Astrocyte of the spinal cord (primary cell): ENCODE results near the gene CILP.

Experiments
- DNase-seq: peaks from one replicate; pipeline ENCODE4 v3.0.0; 2011; ENCODE audit warnings: low read depth, low spot score
- H3K4me3 ChIP-seq: 2 replicates; pipeline ENCODE4 v1.5.1; 2011; ENCODE audit warnings: low read depth, mild to moderate bottlenecking, low read length, moderate library complexity
- CTCF ChIP-seq: IDR thresholded peaks from 2 replicates; pipeline ENCODE4 v1.5.1; 2012; ENCODE audit warnings: low read depth, mild to moderate bottlenecking, low read length, inconsistent platforms
- in situ Hi-C: cut with HindIII; loops from 2 replicates; pipeline ENCODE4 v1.10.0; 2017; ENCODE audit warnings: low sequenced_read_pairs

Gene CILP

GRCh38 chr15:65164139-65164538, 47.1 kb downstream of the CILP start:
- DNase-seq, result no peak
- no peak overlapping the region for H3K4me3 ChIP-seq
- in situ Hi-C loops, result no loop called here
- TF ChIP-seq CTCF, result no peak

GRCh38 chr15:65163041-65163440, 48.2 kb downstream of the CILP start:
- no peak for TF ChIP-seq CTCF
- in situ Hi-C loops, result no loop called here
- no peak overlapping the region for H3K4me3 ChIP-seq
- no peak for DNase-seq

GRCh38 chr15:65156692-65157091, 54.6 kb downstream of the CILP start:
- no peak for TF ChIP-seq CTCF
- no peak overlapping the region for H3K4me3 ChIP-seq
- DNase-seq, result no peak
- in situ Hi-C loops, result no loop called here

- H3K4me3 ChIP-seq, result no peak overlapping the region
- no peak for DNase-seq
- in situ Hi-C loops, result no loop called here
- TF ChIP-seq CTCF, result no peak
Measured at GRCh38 chr15:65154720-65155119, 56.6 kb downstream of the CILP start.

GRCh38 chr15:65147902-65148301, 63.4 kb downstream of the CILP start:
- TF ChIP-seq CTCF, result no peak
- DNase-seq, result no peak
- H3K4me3 ChIP-seq, result no peak overlapping the region
- in situ Hi-C loops, result no loop called here

- in situ Hi-C loops, result no loop called here
Measured at GRCh38 chr15:65146438-65146837, 64.8 kb downstream of the CILP start.

More at GRCh38 chr15:65146438-65146837, 64.8 kb downstream of the CILP start:
- TF ChIP-seq CTCF, result no peak
- no peak for DNase-seq
- H3K4me3 ChIP-seq, result no peak overlapping the region
